SH-SY5Y (cell line): ENCODE results near the gene WDFY4.

Experiments
- GATA2 ChIP-seq: IDR thresholded peaks from 2 replicates; pipeline ENCODE4 v1.6.1; 2011; ENCODE audit warnings: mild to moderate bottlenecking, low read depth, low read length
- GATA3 ChIP-seq: IDR thresholded peaks from 2 replicates; pipeline ENCODE4 v1.6.1; 2011; ENCODE audit warnings: low read depth, mild to moderate bottlenecking, low read length, moderate library complexity

- TF ChIP-seq GATA2 (no peak), GATA3 (no peak)
Observed at GRCh38 chr10:48768144-48768766, 83.6 kb downstream of the WDFY4 start.
